Endothelial cell of umbilical vein (primary cell): ENCODE data around the gene CREBZF.

Source experiments
- EZH2 ChIP-seq: IDR thresholded peaks from 2 replicates; pipeline ENCODE4 v1.6.1; 2012; ENCODE audit warnings: borderline replicate concordance, low read depth, mild to moderate bottlenecking, moderate library complexity, low read length, inconsistent platforms; ENCODE audit not compliant: severe bottlenecking
- FOS ChIP-seq: IDR thresholded peaks from 2 replicates; pipeline ENCODE4 v1.6.1; 2011; ENCODE audit warnings: mild to moderate bottlenecking, low read length, moderate library complexity, borderline replicate concordance; ENCODE audit not compliant: insufficient read depth
- JUN ChIP-seq: IDR thresholded peaks from 2 replicates; pipeline ENCODE4 v1.6.1; 2011; ENCODE audit warnings: borderline replicate concordance, low read depth; ENCODE audit not compliant: insufficient read length, insufficient read depth
- MYC ChIP-seq: IDR thresholded peaks from one replicate; pipeline ENCODE4 v1.6.1; 2011; ENCODE audit warnings: mild to moderate bottlenecking, low read depth, low read length
- POLR2A ChIP-seq: IDR thresholded peaks from 2 replicates; pipeline ENCODE4 v1.6.1; 2012; ENCODE audit warnings: low read depth, mild to moderate bottlenecking, control low read depth, low read length
- POLR2AphosphoS5 ChIP-seq: IDR thresholded peaks from 2 replicates; pipeline ENCODE4 v1.6.1; 2012; ENCODE audit warnings: low read depth, mild to moderate bottlenecking, control low read depth, low read length, moderate library complexity; ENCODE audit not compliant: insufficient read depth
- TF ChIP-seq, protein P1 (sequence below), 2 donors: IDR thresholded peaks; 1 replicate in 1 of 2; 2 replicates in 1 of 2; pipeline ENCODE4 v1.5.1; 2011; ENCODE audit warnings: low read length in 2 of 2, mild to moderate bottlenecking in 2 of 2, moderate library complexity in 2 of 2, control low read depth in 1 of 2, inconsistent platforms in 1 of 2, low read depth in 1 of 2; ENCODE audit not compliant: insufficient read depth in 1 of 2; ENCODE audit errors: extremely low read depth in 1 of 2
- TF ChIP-seq, protein P2 (sequence below): IDR thresholded peaks from 2 replicates; pipeline ENCODE4 v1.6.1; 2011; ENCODE audit not compliant: insufficient read depth, insufficient read length

DNA sequence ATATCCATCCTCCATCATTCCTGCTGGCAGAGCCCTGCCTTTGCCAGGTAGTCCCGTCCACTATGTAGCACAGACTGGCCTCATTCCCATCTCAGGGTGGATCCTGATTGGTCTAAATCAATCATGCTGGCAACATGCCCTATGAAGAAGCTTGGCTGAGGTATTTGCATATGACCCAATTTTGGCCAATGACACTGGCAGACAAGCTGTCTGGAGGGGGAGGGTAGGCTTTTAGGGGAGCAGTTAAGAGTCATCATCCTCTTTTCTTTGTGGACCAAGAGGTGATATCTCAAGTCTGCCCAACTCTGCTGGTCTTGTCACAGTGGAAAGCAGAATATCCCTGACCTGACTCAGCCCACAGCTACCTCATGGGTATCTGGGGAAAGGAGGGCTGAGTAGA lies 16.0 kb upstream of the CREBZF start:
- TF ChIP-seq POLR2AphosphoS5: no peak
- TF ChIP-seq, protein P1, sequence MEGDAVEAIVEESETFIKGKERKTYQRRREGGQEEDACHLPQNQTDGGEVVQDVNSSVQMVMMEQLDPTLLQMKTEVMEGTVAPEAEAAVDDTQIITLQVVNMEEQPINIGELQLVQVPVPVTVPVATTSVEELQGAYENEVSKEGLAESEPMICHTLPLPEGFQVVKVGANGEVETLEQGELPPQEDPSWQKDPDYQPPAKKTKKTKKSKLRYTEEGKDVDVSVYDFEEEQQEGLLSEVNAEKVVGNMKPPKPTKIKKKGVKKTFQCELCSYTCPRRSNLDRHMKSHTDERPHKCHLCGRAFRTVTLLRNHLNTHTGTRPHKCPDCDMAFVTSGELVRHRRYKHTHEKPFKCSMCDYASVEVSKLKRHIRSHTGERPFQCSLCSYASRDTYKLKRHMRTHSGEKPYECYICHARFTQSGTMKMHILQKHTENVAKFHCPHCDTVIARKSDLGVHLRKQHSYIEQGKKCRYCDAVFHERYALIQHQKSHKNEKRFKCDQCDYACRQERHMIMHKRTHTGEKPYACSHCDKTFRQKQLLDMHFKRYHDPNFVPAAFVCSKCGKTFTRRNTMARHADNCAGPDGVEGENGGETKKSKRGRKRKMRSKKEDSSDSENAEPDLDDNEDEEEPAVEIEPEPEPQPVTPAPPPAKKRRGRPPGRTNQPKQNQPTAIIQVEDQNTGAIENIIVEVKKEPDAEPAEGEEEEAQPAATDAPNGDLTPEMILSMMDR (IDR thresholded peaks at IDR 0.05; ENCODE audit: extremely low read depth in 1 of 2, insufficient read depth in 1 of 2, low read depth in 1 of 2, low read length in 2 of 2): no peak
- TF ChIP-seq POLR2A: no peak
- TF ChIP-seq, protein P2, sequence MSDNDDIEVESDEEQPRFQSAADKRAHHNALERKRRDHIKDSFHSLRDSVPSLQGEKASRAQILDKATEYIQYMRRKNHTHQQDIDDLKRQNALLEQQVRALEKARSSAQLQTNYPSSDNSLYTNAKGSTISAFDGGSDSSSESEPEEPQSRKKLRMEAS: no peak
- no peak for TF ChIP-seq JUN
- no peak for TF ChIP-seq EZH2
- TF ChIP-seq MYC: no peak
- no peak for TF ChIP-seq FOS
